Measurements from ENCODE around the gene GID8.
"Not testable (repeated sequence)": the region's sequence is repeated elsewhere in the genome, so short reads cannot be mapped to it uniquely, and the experiment has no call there.

The GID8 gene

GRCh38 chr20:62959998-62960436 is 22.1 kb downstream of the GID8 start:
- no peak for DNase-seq

DNA sequence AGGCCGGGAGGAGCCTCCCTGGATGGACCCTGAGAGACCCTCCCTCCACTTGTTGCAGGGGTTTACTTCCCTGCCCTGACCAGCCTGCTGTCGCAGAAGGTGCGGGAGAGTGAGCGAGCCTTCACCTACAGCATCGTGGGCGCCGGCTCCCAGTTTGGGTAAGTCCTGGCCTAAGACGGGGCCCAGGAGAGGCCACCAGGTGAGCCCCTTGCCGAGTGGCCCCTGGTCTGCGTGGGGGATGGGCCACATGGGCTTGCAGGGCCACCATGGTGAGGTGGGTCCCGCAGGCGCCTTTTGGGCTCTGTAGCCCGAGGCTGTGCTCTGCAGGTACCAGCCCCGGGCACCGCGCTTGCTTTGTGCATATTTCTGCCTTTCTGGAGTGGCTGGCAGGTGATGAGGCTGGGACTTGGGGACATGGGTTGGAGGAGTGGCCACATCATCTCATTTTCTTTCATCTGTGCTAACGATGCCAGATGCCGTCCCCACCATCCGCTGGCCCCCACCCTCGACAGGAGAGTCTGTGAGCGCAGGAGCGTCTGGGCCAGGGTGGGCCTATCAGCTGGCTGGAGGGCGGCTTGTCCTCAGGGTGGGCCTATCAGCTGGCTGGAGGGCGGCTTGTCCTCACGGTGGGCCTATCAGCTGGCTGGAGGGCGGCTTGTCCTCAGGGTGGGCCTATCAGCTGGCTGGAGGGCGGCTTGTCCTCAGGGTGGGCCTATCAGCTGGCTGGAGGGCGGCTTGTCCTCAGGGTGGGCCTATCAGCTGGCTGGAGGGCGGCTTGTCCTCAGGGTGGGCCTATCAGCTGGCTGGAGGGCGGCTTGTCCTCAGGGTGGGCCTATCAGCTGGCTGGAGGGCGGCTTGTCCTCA is 22.7 kb downstream of the GID8 start:
- not testable (repeated sequence) for DNase-seq

DNA sequence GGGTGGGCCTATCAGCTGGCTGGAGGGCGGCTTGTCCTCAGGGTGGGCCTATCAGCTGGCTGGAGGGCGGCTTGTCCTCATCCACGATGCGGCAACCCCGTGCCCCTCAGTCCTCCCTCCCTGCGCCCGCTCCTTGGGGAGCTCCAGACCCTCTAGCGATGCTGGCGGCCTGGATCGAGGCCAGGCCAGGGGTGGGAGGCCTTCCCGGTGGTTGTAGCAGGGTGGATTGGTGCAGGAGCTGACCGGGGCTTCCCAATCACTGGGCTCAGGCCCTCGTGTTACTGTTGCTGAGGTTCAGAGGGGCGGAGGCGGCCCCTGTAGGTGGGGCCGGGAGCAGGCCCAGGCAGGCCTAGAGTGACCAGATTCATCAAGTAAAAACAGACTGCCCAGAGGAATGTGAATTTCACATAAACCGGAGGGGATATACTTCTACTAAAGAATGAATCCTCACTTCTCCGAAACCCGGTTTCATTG is 23.4 kb downstream of the GID8 start:
- no peak for DNase-seq

DNA sequence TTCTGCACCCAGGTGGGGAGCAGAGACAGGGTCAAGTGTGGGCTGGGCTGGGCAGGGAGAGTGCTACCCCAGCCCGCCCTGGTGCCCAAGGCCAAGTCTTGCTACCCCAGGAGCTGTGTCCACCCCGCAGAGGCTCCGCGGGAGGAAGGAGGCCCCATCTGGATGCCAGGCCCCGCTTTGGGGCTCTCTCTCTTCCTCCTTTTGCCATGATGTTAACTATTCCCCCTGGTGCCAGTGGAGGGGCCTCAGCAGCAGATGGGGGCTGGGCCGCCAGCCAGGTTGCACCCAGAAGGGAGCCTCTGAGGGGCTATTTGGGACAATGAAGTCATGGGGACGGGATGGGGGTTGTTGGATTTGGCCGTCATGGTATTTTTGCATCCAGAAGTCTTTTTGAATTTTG is 23.9 kb downstream of the GID8 start:
- no peak for DNase-seq

DNA sequence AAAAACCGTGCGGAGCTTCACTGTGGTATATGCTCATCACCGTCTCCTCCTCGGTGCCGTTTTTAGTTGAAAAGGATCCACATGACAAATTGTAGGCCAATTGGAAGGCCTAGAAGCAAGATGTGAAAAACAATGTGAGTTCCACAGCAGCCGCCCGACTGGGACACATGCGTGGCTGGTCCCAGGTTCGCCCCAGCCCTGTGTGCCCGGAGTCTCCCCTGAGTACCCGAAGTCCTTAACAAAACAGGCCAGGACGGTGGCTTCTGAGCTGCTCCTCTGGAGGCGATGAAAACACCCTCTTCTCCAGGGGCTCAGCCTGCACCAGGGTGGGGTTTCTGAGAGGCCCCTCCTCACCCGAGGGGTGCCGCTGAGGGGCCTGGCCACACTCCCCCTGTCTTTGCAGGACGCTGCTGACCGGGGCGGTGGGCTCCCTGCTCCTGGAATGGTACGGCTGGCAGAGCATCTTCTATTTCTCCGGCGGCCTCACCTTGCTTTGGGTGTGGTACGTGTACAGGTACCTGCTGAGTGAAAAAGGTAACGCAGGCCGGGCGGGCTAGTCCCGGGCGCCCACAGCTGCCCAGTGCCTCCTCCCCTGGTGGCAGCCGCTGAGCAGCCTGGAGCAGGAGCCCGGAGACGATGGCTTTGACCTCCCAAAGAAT is 24.4 kb downstream of the GID8 start:
- DNase-seq: no peak

DNA sequence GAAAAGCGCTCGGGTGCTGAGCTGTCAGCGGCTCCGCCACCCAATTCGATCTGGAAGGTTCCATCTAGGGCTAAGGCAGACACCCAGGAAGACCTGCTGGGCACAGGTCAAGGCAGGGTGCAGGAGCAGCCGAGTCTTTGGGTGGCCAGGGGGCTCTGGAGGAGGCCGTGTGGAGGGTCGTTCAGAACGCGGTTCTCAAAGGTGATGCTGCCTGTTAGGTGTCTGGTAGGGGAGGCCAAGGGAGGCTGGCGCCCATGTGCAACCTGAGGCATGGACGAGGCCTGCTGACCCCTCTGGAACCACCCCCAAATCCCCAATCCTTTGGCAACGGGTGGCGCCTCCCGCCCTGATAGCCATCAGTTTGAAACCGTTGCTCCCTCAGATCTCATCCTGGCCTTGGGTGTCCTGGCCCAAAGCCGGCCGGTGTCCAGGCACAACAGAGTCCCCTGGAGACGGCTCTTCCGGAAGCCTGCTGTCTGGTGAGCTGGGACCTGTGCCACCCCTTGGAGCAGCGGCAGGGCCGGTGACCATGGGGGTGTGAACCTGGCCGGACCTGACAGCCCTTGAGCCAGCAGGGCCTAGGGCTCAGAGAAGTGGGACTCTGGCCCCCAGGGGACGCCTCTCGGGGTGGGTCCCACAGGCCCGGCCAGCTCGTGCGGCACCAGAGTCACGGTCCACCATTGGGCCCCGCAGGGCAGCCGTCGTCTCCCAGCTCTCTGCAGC is 25.1 kb downstream of the GID8 start:
- DNase-seq: no peak

DNA sequence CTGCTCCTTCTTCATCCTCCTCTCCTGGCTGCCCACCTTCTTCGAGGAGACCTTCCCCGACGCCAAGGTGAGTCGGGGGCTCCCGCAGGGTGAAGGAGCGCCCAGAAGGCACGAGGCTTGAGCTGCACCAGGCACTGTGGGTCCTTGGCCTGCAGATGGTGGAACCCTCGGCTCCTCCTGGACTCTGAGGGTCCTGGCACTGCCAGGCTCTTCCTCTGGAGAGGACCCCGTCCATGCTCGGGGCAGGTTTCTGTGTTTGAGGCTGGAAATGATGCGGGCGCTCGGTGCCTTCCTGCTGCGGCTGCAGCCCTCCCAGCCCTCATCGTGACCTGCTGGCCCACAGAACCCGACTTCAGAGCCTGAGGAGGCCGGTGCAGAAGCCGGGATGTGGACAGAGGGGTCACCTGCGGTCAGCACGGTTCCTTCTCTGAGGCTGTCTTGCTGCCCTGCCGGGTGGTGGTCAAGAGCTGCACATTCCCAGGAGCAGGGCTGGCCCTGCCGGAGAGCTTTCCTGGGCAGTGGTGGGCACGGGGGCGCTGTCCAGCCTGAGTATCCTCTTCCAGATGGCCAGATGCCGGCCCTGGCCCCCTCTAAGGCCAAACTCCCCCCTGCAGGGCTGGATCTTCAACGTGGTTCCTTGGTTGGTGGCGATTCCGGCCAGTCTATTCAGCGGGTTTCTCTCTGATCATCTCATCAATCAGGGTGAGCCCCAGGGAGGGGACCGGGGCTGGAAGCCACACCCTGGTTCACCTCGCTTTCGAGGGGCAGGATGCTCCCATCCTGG is 25.9 kb downstream of the GID8 start:
- DNase-seq: no peak

- DNase-seq: no peak
These were observed 26.8 kb downstream of the GID8 start for GRCh38 chr20:62964700-62965099.

DNA sequence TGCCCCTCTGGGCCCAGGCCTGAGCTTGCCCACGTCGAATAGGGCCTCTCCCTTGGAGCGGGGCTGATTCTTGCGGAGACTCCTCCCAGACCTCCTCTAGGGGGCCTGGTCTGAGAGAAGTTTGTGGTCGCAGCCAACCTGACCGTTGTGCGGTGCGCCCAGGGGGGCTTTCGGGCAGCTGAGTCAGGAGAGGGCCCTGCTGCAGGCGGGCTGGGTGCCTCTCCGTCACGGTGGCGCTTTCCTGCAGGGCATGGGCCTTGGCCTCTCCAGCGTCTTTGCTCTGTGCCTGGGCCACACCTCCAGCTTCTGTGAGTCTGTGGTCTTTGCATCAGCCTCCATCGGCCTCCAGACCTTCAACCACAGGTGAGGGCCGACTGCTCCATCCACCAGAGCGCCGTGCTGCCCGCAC is 27.4 kb downstream of the GID8 start:
- DNase-seq: no peak

- no peak for DNase-seq
These were observed 28.5 kb downstream of the GID8 start for GRCh38 chr20:62966212-62967148.

DNA sequence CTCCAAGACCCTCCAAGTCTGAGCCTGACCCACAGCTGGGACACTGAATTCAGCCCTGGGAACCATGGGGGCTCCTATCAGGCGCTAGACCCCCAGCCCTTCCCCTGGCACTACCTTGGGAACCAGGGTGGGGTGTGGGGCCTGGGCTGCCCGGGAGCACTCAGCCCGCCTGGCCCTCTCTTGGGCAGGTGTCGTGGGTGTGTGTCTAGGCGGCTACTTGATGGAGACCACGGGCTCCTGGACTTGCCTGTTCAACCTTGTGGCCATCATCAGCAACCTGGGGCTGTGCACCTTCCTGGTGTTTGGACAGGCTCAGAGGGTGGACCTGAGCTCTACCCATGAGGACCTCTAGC is 29.2 kb downstream of the GID8 start:
- no peak for DNase-seq

GRCh38 chr20:62967628-62968351 is 29.8 kb downstream of the GID8 start:
- DNase-seq: no peak

DNA sequence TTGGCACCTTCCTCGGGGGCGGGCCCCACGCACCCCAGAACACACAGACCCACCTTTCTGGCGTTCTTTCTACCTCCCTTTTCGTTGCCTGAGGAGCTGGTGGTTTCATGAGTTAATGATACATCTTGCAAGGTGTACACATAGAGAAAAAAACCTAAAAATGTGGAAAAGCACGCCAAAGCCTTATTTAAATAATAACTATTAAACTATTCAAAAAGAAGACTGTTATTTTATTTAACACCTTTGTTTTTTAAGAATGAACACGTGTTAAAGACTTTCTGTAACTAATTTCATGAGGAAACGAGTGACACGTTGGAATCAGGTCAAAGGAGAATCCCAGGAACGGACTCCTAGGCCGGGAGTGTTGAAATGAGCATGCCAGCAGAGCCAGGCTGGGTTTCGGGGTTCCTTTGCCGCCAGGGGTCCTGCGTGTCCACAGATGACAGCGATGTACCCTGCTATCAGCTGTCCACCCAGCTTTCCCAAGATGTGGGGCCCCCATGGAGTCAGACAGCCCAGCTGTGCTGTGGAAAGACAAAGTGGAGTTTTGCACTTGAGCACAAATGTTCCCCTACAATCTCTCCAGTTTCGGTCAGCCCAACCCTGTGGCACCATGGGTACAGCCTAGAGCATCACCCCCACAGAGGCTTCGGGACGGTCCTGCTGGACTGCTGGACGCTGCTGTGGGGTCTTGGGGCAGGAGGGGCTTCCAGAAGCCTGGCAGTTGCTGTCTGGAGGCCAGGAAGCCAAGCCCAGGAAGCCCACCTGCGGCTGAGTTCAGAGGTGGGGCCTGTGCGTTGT is 30.6 kb downstream of the GID8 start:
- no peak for DNase-seq

- no peak for DNase-seq
These were observed 31.3 kb downstream of the GID8 start for GRCh38 chr20:62969179-62969760.

- DNase-seq: no peak
These were observed 32.0 kb downstream of the GID8 start for GRCh38 chr20:62969939-62970306.

DNA sequence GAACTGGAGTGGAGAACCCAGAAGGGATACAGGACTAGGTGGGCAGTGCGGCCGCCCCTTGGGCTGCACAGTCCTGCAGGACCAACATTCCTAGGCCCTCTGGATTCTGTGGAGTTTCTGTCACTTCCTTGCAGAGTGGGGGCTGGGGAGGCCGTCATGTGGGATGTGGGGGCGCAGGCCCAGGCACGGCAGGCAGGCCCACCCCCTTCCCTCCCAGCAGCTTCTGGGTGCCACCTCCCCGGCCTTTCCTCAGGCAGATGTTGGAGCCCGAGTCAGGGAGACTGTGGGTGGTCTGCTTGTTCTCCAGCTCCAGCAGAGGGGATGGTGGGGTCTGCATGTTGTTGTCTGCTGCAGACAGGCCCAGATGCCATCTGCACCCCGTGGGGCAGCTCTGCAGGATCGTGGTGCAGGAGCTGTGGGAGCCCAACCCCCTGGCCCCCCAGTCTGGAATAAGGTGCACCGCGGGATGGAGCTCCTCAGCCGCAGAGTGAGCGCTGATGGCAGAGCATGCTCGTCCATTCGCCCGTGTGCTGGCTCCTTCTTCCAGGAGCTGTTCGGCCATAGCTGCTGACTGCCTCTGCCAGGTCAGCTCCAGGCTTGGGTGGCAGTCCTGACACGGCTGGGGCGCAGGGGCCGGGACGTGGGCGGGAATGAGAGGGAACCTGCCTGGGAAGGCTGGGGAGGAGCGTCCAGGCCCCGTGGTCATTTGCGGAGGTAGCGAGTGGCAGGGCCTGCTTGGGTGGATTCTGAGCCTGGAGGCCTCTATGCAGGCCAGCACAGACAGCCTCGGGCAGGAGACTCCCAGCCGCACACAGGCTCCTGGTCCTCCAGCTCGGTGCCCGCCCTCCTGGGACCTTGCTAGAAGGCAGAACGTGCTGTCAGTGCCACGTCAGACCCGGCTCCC is 32.6 kb downstream of the GID8 start:
- DNase-seq: no peak

GRCh38 chr20:62971211-62971949 is 33.4 kb downstream of the GID8 start:
- no peak for DNase-seq
